NCI-H2029 (cell line): Measurements from ENCODE around the gene KCMF1.

Source experiments
- DNase-seq: peaks from one replicate; lab custom pipeline; 2025; lab: John Stamatoyannopoulos, UW

KCMF1 gene

GRCh38 chr2:85078536-85078935, 107.6 kb downstream of the KCMF1 start:
- DNase-seq, result no peak

GRCh38 chr2:85083092-85083491, 112.1 kb downstream of the KCMF1 start:
- no peak for DNase-seq

- DNase-seq, result no peak
Measured at GRCh38 chr2:85085563-85085962, 114.6 kb downstream of the KCMF1 start.

- no peak for DNase-seq
Measured at GRCh38 chr2:85087541-85087940, 116.6 kb downstream of the KCMF1 start.

- no peak for DNase-seq
Measured at GRCh38 chr2:85088921-85089320, 118.0 kb downstream of the KCMF1 start.

- no peak for DNase-seq
Measured at GRCh38 chr2:85089585-85089984, 118.6 kb downstream of the KCMF1 start.

- no peak for DNase-seq
Measured at GRCh38 chr2:85091838-85092237, 120.9 kb downstream of the KCMF1 start.

- DNase-seq, result no peak
Measured at GRCh38 chr2:85095094-85095493, 124.1 kb downstream of the KCMF1 start.

GRCh38 chr2:85096616-85097015, 125.7 kb downstream of the KCMF1 start:
- DNase-seq, result no peak

GRCh38 chr2:85104228-85104627, 133.3 kb downstream of the KCMF1 start:
- no peak for DNase-seq

- no peak for DNase-seq
Measured at GRCh38 chr2:85106489-85107180, 135.7 kb downstream of the KCMF1 start.
